HCT116 (cell line): ENCODE measurements around the gene B3GALT6. TPM values are rescaled to one million over a fixed set of nuclear protein-coding genes. Genes with fewer than 3 reads are reported as not detected.

Source experiments
- ATAC-seq: fragments of 200-7000 bp; cut with Tn5 transposase; 2 replicates; pipeline ENCODE4 v1.9.1; 2020; ENCODE audit warnings: mild to moderate bottlenecking, moderate library complexity
- BruUV-seq: library from RNA; stranded (reverse); fragments of 400-500 nt; replicated peaks from 2 replicates; lab custom pipeline; 2021; lab: Mats Ljungman, UMichigan
- CTCF ChIA-PET: fragments of 300-600 bp; sonication (Branson Sonifier 250); formaldehyde crosslinking; loops from one replicate; lab custom pipeline; 2021; ENCODE audit warnings: antibody characterized with exemption; lab: Charles Lee
- POLR2A ChIA-PET: fragments of 300-600, 350-600 bp; sonication (Branson Sonifier 250); formaldehyde crosslinking; loops from one replicate; lab custom pipeline; 2021; ENCODE audit warnings: antibody characterized with exemption; lab: Charles Lee
- RAD21 ChIA-PET, 2 experiments: fragments of 300-600 bp; sonication (Branson Sonifier 250); formaldehyde crosslinking; loops; one replicate each; lab custom pipeline; 2023; ENCODE audit warnings: low total read pairs in 2 of 2; ENCODE audit not compliant: uncharacterized antibody in 2 of 2, unreplicated experiment in 2 of 2, low non-redundant PET in 1 of 2; lab: Charles Lee
- DNase-seq: peaks from one replicate; pipeline ENCODE4 v3.0.0-alpha.2; 2010; ENCODE audit warnings: low read depth, low spot score
- H2AFZ ChIP-seq: fragments of 200-600 bp; shearing (Covaris generic), sonication (generic); 2 replicates; pipeline ENCODE4 v1.6.1; 2017; ENCODE audit warnings: low read depth, mixed run types, mixed read lengths, antibody characterized with exemption, low read length; ENCODE audit not compliant: poor library complexity, severe bottlenecking
- H3K27ac ChIP-seq: 2 replicates; pipeline ENCODE4 v1.5.1; 2012; ENCODE audit warnings: low read depth, low read length
- H3K27me3 ChIP-seq: fragments of 200-600 bp; sonication (generic); 2 replicates; pipeline ENCODE4 v1.6.1; 2016; ENCODE audit warnings: mixed run types, low read length, mixed read lengths; ENCODE audit not compliant: insufficient read depth
- H3K36me3 ChIP-seq, 2 experiments: fragments of 200-500 bp in 1 of 2; fragments of 200-600 bp in 1 of 2; sonication (Bioruptor generic) in 1 of 2; sonication (generic) in 1 of 2; 2 replicates each; pipeline versions ENCODE4 v1.5.1 to v1.6.1; 2014 to 2016; ENCODE audit warnings: low read length in 2 of 2, inconsistent platforms in 1 of 2, mixed read lengths in 1 of 2, mixed run types in 1 of 2; ENCODE audit not compliant: insufficient read depth in 2 of 2, control insufficient read depth in 1 of 2
- H3K4me1 ChIP-seq, 2 experiments: fragments of 200-600 bp in 1 of 2; sonication (generic) in 1 of 2; 2 replicates each; pipeline versions ENCODE4 v1.5.1 to v1.6.1; 2012 to 2017; ENCODE audit warnings: low read length in 2 of 2, inconsistent platforms in 1 of 2, mild to moderate bottlenecking in 1 of 2, mixed read lengths in 1 of 2, mixed run types in 1 of 2, moderate library complexity in 1 of 2; ENCODE audit not compliant: insufficient read depth in 2 of 2, control insufficient read depth in 1 of 2
- H3K4me2 ChIP-seq: fragments of 200-600 bp; sonication (generic); 2 replicates; pipeline ENCODE4 v1.6.1; 2017; ENCODE audit warnings: mixed run types, low read length, mixed read lengths
- H3K4me3 ChIP-seq, 2 experiments: fragments of 200-600 bp in 1 of 2; sonication (generic) in 1 of 2; replicated peaks in 1 of 2; 2 replicates each; pipeline ENCODE4 v1.5.1; 2011 to 2016; ENCODE audit warnings: low read length in 2 of 2, control low read depth in 1 of 2, low read depth in 1 of 2, mild to moderate bottlenecking in 1 of 2, mixed read lengths in 1 of 2, mixed run types in 1 of 2
- H3K79me2 ChIP-seq: fragments of 200-600 bp; sonication (generic); 2 replicates; pipeline ENCODE4 v1.6.1; 2017; ENCODE audit warnings: mild to moderate bottlenecking, mixed run types, low read length, moderate library complexity, mixed read lengths; ENCODE audit not compliant: insufficient read depth
- H3K9ac ChIP-seq: fragments of 200-600 bp; sonication (generic); 2 replicates; pipeline ENCODE4 v1.6.1; 2016; ENCODE audit warnings: low read length, mixed read lengths
- H3K9me2 ChIP-seq: fragments of 200-600 bp; sonication (generic), shearing (Covaris generic); 2 replicates; pipeline ENCODE4 v1.6.1; 2017; ENCODE audit warnings: mixed run types, mild to moderate bottlenecking, moderate library complexity; ENCODE audit not compliant: insufficient read depth
- H3K9me3 ChIP-seq, 2 experiments: fragments of 200-500 bp in 1 of 2; fragments of 200-600 bp in 1 of 2; sonication (Bioruptor generic) in 1 of 2; sonication (generic) in 1 of 2; 2 replicates each; pipeline ENCODE4 v1.6.1; 2014 to 2017; ENCODE audit warnings: low read length in 2 of 2, mixed read lengths in 2 of 2, inconsistent platforms in 1 of 2, low read depth in 1 of 2, mild to moderate bottlenecking in 1 of 2, mixed run types in 1 of 2, moderate library complexity in 1 of 2; ENCODE audit not compliant: control insufficient read depth in 1 of 2, insufficient read depth in 1 of 2
- H4K20me1 ChIP-seq: fragments of 200-600 bp; sonication (generic), shearing (Covaris generic); 2 replicates; pipeline ENCODE4 v1.6.1; 2017; ENCODE audit warnings: mixed run types, mild to moderate bottlenecking, moderate library complexity; ENCODE audit not compliant: insufficient read depth
- ATF3 ChIP-seq: IDR thresholded peaks from 2 replicates; pipeline ENCODE4 v1.6.1; 2012
- CBX3 ChIP-seq: IDR thresholded peaks from 2 replicates; pipeline ENCODE4 v1.6.1; 2012; ENCODE audit warnings: low read depth
- CEBPB ChIP-seq: IDR thresholded peaks from 2 replicates; pipeline ENCODE4 v1.6.1; 2012; ENCODE audit warnings: low read depth
- EGR1 ChIP-seq: IDR thresholded peaks from 2 replicates; pipeline ENCODE4 v1.6.1; 2012; ENCODE audit warnings: low read depth
- ELF1 ChIP-seq: IDR thresholded peaks from 2 replicates; pipeline ENCODE4 v1.6.1; 2012; ENCODE audit warnings: low read depth, borderline replicate concordance
- EZH2phosphoT487 ChIP-seq: fragments of 200-600 bp; IDR thresholded peaks from 2 replicates; pipeline ENCODE4 v1.6.1; 2018; ENCODE audit warnings: antibody characterized with exemption, borderline replicate concordance
- FOSL1 ChIP-seq: IDR thresholded peaks from 2 replicates; pipeline ENCODE4 v1.6.1; 2012; ENCODE audit warnings: low read depth
- JUND ChIP-seq: IDR thresholded peaks from 2 replicates; pipeline ENCODE4 v1.6.1; 2012
- POLR2A ChIP-seq: IDR thresholded peaks from 2 replicates; pipeline ENCODE4 v1.7.0; 2011; ENCODE audit warnings: borderline replicate concordance; ENCODE audit not compliant: insufficient read depth, insufficient read length; ENCODE audit errors: extremely low read depth
- SIN3A ChIP-seq: IDR thresholded peaks from 2 replicates; pipeline ENCODE4 v1.6.1; 2012; ENCODE audit warnings: low read depth
- TCF7L2 ChIP-seq: IDR thresholded peaks from 2 replicates; pipeline ENCODE4 v1.7.0; 2011; ENCODE audit warnings: borderline replicate concordance, inconsistent platforms; ENCODE audit not compliant: insufficient read depth, insufficient read length; ENCODE audit errors: extremely low read depth
- YY1 ChIP-seq: IDR thresholded peaks from 2 replicates; pipeline ENCODE4 v1.6.1; 2011; ENCODE audit warnings: low read length, low read depth, moderate library complexity, mild to moderate bottlenecking; ENCODE audit not compliant: insufficient replicate concordance; ENCODE audit errors: extremely low read depth
- ZNF274 ChIP-seq: fragments of 200-500 bp; sonication (Bioruptor generic); IDR thresholded peaks from 2 replicates; pipeline ENCODE4 v1.6.1; 2014; ENCODE audit warnings: mild to moderate bottlenecking, low read depth, low read length, inconsistent platforms
- intact Hi-C: fragments of 100-400 bp; cut with micrococcal nuclease; formaldehyde crosslinking; loops from 2 replicates; pipeline ENCODE4 v1.10.0; 2022
- total RNA-seq: library from RNA; stranded (reverse); gene quantifications from one replicate; pipeline ENCODE4 v1.2.1, GENCODE V29; 2021; ENCODE audit not compliant: unreplicated experiment

B3GALT6 gene
- total RNA-seq, 1 experiment from 2014 or later: 16.3 TPM

- no peaks in the 10 kb centered on the region for H3K79me2 ChIP-seq
- H3K4me1 ChIP-seq: peaks cover 0 to 13% of the 10 kb centered on the region in 2 experiments; a peak in 2 of 4 replicates
- H3K9ac ChIP-seq: no peak overlapping the region
- H2AFZ ChIP-seq: no peak overlapping the region
- H3K36me3 ChIP-seq: no peaks in the 10 kb centered on the region
- POLR2A ChIA-PET: no interaction called here
- no peak overlapping the region for H3K4me2 ChIP-seq
- ATAC-seq (no peak), DNase-seq (no peak)
- no peak overlapping the region for H3K27ac ChIP-seq
- no peaks in the 10 kb centered on the region for H3K9me2 ChIP-seq
- H3K4me3 ChIP-seq: no peak overlapping the region
- TF ChIP-seq ZNF274 (no peak), FOSL1 (no peak), SIN3A (no peak), CEBPB (no peak), POLR2A (no peak), ELF1 (no peak), JUND (no peak), EZH2phosphoT487 (no peak), ATF3 (no peak), YY1 (no peak), EGR1 (no peak)
- intact Hi-C loops: no loop called here
- CTCF ChIA-PET: no interaction called here
- RAD21 ChIA-PET: no interaction called here
- H3K27me3 ChIP-seq: no peaks in the 10 kb centered on the region
- no TSS peak for BruUV-seq
- peaks cover 0 to 11% of the 10 kb centered on the region in 2 experiments; a peak in 1 of 4 replicates for H3K9me3 ChIP-seq
- H4K20me1 ChIP-seq: no peaks in the 10 kb centered on the region
These were observed 42.9 kb upstream of the B3GALT6 start for GRCh38 chr1:1189111-1189510.

- no peak for TF ChIP-seq TCF7L2
- TF ChIP-seq ELF1: no peak
- peak; percentile 61; the same call in 1 of the 2 replicates for TF ChIP-seq CBX3
- H3K79me2 ChIP-seq: no peaks in the 10 kb centered on the region
These were observed 40.3 kb upstream of the B3GALT6 start for GRCh38 chr1:1191734-1192133.

More at GRCh38 chr1:1191734-1192133, 40.3 kb upstream of the B3GALT6 start:
- ChIA-PET POLR2A (no interaction called here), RAD21 (no interaction called here), CTCF (no interaction called here)
- Histone ChIP-seq H3K4me3 (no peak overlapping the region), H3K9me3 (peaks cover 0 to 11% of the 10 kb centered on the region in 2 experiments; a peak in 1 of 4 replicates), H3K9ac (no peak overlapping the region), H4K20me1 (no peaks in the 10 kb centered on the region), H3K4me2 (no peak overlapping the region), H3K4me1 (peaks cover 0 to 13% of the 10 kb centered on the region in 2 experiments; a peak in 2 of 4 replicates), H3K36me3 (no peaks in the 10 kb centered on the region), H2AFZ (no peak overlapping the region), H3K9me2 (no peaks in the 10 kb centered on the region), H3K27me3 (no peaks in the 10 kb centered on the region), H3K27ac (no peak overlapping the region)
- intact Hi-C loops: no loop called here
- ATAC-seq: no peak
- BruUV-seq: no TSS peak
- no peak for DNase-seq
